ENCODE measurements around the gene SLC5A5. TPM values are rescaled to one million over a fixed set of nuclear protein-coding genes. Genes with fewer than 3 reads are reported as not detected.

Gene SLC5A5
- total RNA-seq, 6 experiments from 2014 or later, result not detected

DNA sequence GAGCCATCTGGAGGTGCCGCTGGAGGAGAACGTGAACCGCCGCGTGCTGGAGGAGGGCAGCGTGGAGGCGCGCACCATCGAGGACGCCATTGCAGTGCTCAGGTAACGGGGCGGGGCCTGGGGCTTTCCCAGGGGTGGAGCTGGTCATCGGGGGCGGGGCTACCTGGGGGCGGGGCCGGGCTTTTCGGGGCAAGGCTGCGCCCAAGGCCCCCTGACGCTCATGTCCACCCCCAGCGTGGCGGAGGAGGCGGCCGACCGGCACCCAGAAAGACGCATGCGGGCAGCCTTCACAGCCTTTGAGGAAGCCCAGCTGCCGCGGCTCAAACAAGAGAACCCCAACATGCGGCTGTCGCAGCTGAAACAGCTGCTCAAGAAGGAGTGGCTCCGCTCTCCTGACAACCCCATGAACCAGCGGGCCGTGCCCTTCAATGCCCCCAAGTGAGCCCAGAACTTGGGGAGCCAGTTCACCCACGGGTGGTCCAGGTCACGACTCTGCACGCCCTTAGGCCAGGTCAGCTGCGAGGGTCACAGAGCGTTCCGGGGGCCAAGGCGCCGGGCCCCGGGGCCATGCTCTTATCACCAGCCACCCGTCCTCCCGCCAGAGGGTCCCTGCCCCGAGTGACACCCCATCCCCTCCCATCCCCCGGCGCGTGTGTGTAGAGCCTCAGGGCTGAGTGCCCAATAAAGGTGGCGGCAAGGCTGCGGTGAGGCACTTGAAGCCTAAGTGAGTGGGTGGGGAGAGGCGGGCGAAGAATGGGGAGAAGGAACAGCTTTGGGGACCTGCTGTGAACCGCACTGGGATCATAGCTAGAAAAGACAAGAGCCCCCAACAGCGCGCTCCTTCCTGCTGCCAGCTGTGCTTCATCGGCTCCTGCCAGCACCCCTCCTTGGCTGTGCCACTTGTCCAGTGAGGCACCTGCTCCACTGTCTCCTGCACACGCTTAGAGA lies 71.8 kb downstream of the SLC5A5 start:
- intact Hi-C loops (cut with DNase I), result loop anchor here in 1 of 2 donors (5.0 to 10.0 kb wide), 2 partner anchors 49 to 121 kb away; no protein-coding TSS in a partner anchor

DNA sequence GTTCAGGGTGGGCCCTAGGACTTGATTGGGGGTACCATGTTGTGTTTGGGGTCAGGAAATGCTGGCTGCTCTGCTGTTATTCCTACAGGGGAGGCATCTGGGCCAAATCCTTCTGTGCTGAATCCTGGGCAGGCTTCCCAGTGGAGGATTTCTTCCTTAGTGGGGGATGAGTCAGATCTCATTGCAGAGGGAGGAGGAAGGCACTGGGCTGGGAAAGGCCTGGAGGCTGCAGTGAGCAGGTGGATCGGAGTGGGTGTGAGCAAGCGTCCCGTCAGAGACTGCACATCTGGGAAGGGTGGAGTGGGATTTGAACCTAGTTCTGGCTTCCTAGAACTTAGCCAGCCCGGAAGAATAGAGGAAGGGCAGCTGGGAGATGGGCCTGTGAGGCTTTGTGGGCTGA lies 72.6 kb downstream of the SLC5A5 start:
- peaks cover 0 to 5% (median 0%) of the 10 kb centered on the region in 4 donors for H3K4me1 ChIP-seq
- no peaks in the 10 kb centered on the region for H3K9me3 ChIP-seq
- peaks cover 0 to 6% (median 0%) of the 10 kb centered on the region in 4 donors for H3K36me3 ChIP-seq
- DNase-seq (no peak), ATAC-seq (no peak)
- no peaks in the 10 kb centered on the region for H3K27me3 ChIP-seq
- no peak overlapping the region for H3K4me3 ChIP-seq
- WGBS (ENCODE audit: insufficient coverage, low coverage, low lambda C conversion rate, missing lambda C conversion rate), result 93% methylated on average over 4 of the region's 4 CpGs
- TF ChIP-seq, protein P1, sequence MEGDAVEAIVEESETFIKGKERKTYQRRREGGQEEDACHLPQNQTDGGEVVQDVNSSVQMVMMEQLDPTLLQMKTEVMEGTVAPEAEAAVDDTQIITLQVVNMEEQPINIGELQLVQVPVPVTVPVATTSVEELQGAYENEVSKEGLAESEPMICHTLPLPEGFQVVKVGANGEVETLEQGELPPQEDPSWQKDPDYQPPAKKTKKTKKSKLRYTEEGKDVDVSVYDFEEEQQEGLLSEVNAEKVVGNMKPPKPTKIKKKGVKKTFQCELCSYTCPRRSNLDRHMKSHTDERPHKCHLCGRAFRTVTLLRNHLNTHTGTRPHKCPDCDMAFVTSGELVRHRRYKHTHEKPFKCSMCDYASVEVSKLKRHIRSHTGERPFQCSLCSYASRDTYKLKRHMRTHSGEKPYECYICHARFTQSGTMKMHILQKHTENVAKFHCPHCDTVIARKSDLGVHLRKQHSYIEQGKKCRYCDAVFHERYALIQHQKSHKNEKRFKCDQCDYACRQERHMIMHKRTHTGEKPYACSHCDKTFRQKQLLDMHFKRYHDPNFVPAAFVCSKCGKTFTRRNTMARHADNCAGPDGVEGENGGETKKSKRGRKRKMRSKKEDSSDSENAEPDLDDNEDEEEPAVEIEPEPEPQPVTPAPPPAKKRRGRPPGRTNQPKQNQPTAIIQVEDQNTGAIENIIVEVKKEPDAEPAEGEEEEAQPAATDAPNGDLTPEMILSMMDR (IDR thresholded peaks at IDR 0.05), result no peak
- TF ChIP-seq POLR2A (IDR thresholded peaks at IDR 0.05), result no peak
- H3K27ac ChIP-seq, result no peak overlapping the region
- intact Hi-C loops (cut with DNase I), result loop anchor here in 1 of 2 donors (5.0 to 10.0 kb wide), 2 partner anchors 48 to 120 kb away; no protein-coding TSS in a partner anchor

More for the DNA sequence above, 71.8 kb downstream of the SLC5A5 start:
- Histone ChIP-seq H3K4me3 (no peak overlapping the region), H3K9me3 (no peaks in the 10 kb centered on the region), H3K27ac (no peak overlapping the region), H3K36me3 (peaks cover 0 to 6% (median 0%) of the 10 kb centered on the region in 4 donors), H3K27me3 (no peaks in the 10 kb centered on the region), H3K4me1 (peaks cover 0 to 5% (median 0%) of the 10 kb centered on the region in 4 donors)
- ATAC-seq, result no peak
- 100% methylated on average over 2 of the region's 57 CpGs for WGBS (ENCODE audit: insufficient coverage, low coverage, low lambda C conversion rate, missing lambda C conversion rate)
- DNase-seq, result no peak
- TF ChIP-seq, protein P1 (IDR thresholded peaks at IDR 0.05), result no peak
- TF ChIP-seq POLR2A (IDR thresholded peaks at IDR 0.05), result no peak

Small RNA genes lying within 50 kb of the gene (small RNA-seq; reads per million reads assigned to genes)
- gene SNORA68, result 0 reads per million in 2 experiments

Other genes with a start within 250 kb of the SLC5A5 start
- under 1 TPM in 1 of 6 experiments, not detected in 5; 0.02 TPM for gene UNC13A, start 183.6 kb upstream of the SLC5A5 start, total RNA-seq
- 10 to 100 TPM; 11.1 to 31.3 (median 14.9) TPM for gene MAP1S, start 152.5 kb upstream of the SLC5A5 start, total RNA-seq
- 1 to 10 TPM in 4 of 6 experiments, under 1 TPM in 2; 0.93 to 3.6 (median 1.3) TPM for gene FCHO1, start 120.5 kb upstream of the SLC5A5 start, total RNA-seq
- gene B3GNT3, start 76.8 kb upstream of the SLC5A5 start, total RNA-seq, result 10 to 100 TPM in 2 of 6 experiments, 1 to 10 TPM in 3, under 1 TPM in 1; 0.26 to 13.6 (median 3.1) TPM
- not detected for gene INSL3, start 50.4 kb upstream of the SLC5A5 start, total RNA-seq
- 1 to 10 TPM; 1.1 to 5.5 (median 2.3) TPM for gene JAK3, start 24.0 kb upstream of the SLC5A5 start, total RNA-seq
- gene RPL18A, start 12.0 kb upstream of the SLC5A5 start, total RNA-seq, result 100 to 1,000 TPM; 449 to 778 (median 494) TPM
- 10 to 100 TPM; 20.6 to 45.3 (median 30.7) TPM for gene CCDC124, start 61.1 kb downstream of the SLC5A5 start, total RNA-seq
- not detected for gene KCNN1, start 95.2 kb downstream of the SLC5A5 start, total RNA-seq
- 10 to 100 TPM in 4 of 6 experiments, 1 to 10 TPM in 2; 3.6 to 28.5 (median 10.8) TPM for gene ARRDC2, start 136.2 kb downstream of the SLC5A5 start, total RNA-seq
- gene IL12RB1, start 215.0 kb downstream of the SLC5A5 start, total RNA-seq, result 1 to 10 TPM in 1 of 6 experiments, under 1 TPM in 5; 0.25 to 2.0 (median 0.70) TPM
- gene MAST3, start 225.8 kb downstream of the SLC5A5 start, total RNA-seq, result 10 to 100 TPM in 3 of 6 experiments, 1 to 10 TPM in 3; 8.0 to 17.9 (median 10.0) TPM